HepG2 (cell line): ENCODE measurements around the gene TMEM218. TPM values are rescaled to one million over a fixed set of nuclear protein-coding genes. Genes with fewer than 3 reads are reported as not detected.
A peak's percentile ranks its signal among the peaks of the same experiment; 100 is the strongest.

ENCODE experiments used
- AGO1 ChIP-seq: fragments of 200-400 bp; formaldehyde crosslinking; IDR thresholded peaks from 2 replicates; pipeline ENCODE4 v1.6.1; 2017; ENCODE audit warnings: mild to moderate bottlenecking, low read depth, low read length, moderate library complexity; ENCODE audit not compliant: poor library complexity, severe bottlenecking
- CCAR2 ChIP-seq: fragments of 200-400 bp; formaldehyde crosslinking; optimal IDR thresholded peaks from 2 replicates; pipeline ENCODE3; 2018; ENCODE audit warnings: low read depth, mild to moderate bottlenecking, low read length, moderate library complexity
- FOXA3 ChIP-seq: IDR thresholded peaks from 2 replicates; pipeline ENCODE4 v1.6.1; 2016; ENCODE audit warnings: missing genetic modification reagents, missing compliant biosample characterization
- MED1 ChIP-seq: sonication (generic); formaldehyde crosslinking; IDR thresholded peaks from 2 replicates; pipeline ENCODE4 v1.4.0; 2020; ENCODE audit warnings: missing genetic modification reagents
- MED8 ChIP-seq: sonication (generic); formaldehyde crosslinking; IDR thresholded peaks from 2 replicates; pipeline ENCODE4 v1.8.1; 2023; ENCODE audit warnings: mild to moderate bottlenecking, missing genetic modification reagents; ENCODE audit not compliant: insufficient replicate concordance
- NR2F6 ChIP-seq, 2 experiments: IDR thresholded peaks; 2 replicates each; pipeline ENCODE4 v1.6.1; 2016; ENCODE audit warnings: antibody characterized with exemption in 1 of 2, mild to moderate bottlenecking in 1 of 2
- TBX2 ChIP-seq: sonication (generic); formaldehyde crosslinking; IDR thresholded peaks from 2 replicates; pipeline ENCODE4 v1.5.0; 2020; ENCODE audit warnings: missing genetic modification reagents, mild to moderate bottlenecking, borderline replicate concordance
- TCF7 ChIP-seq: sonication (generic); IDR thresholded peaks from 2 replicates; pipeline ENCODE4 v1.6.1; 2016; ENCODE audit warnings: antibody characterized with exemption, low read depth
- TGIF2 ChIP-seq: IDR thresholded peaks from 2 replicates; pipeline ENCODE4 v1.6.1; 2016; ENCODE audit warnings: control low read depth, missing compliant biosample characterization
- ZMYM4 ChIP-seq: sonication (generic); formaldehyde crosslinking; IDR thresholded peaks from 2 replicates; pipeline ENCODE4 v1.8.1; 2023; ENCODE audit warnings: mild to moderate bottlenecking, missing genetic modification reagents
- ZNF12 ChIP-seq: sonication (generic); formaldehyde crosslinking; IDR thresholded peaks from 2 replicates; pipeline ENCODE4 v1.5.0; 2020; ENCODE audit warnings: missing genetic modification reagents
- ZNF24 ChIP-seq: fragments of 450-650 bp; IDR thresholded peaks from 2 replicates; pipeline ENCODE4 v1.6.1; 2017; ENCODE audit warnings: antibody characterized with exemption, mild to moderate bottlenecking
- ZNF251 ChIP-seq: sonication (generic); formaldehyde crosslinking; IDR thresholded peaks from 2 replicates; pipeline ENCODE4 v1.9.0; 2021; ENCODE audit warnings: mild to moderate bottlenecking, missing genetic modification reagents
- ZNF446 ChIP-seq: sonication (generic); formaldehyde crosslinking; IDR thresholded peaks from 2 replicates; pipeline ENCODE4 v1.5.0; 2020; ENCODE audit warnings: mild to moderate bottlenecking, missing genetic modification reagents
- ZNF652 ChIP-seq: IDR thresholded peaks from 2 replicates; pipeline ENCODE4 v1.6.1; 2016; ENCODE audit warnings: low read depth, borderline replicate concordance
- ZNF703 ChIP-seq: sonication (generic); formaldehyde crosslinking; IDR thresholded peaks from 2 replicates; pipeline ENCODE4 v1.5.1; 2020; ENCODE audit warnings: missing genetic modification reagents, mild to moderate bottlenecking, moderate library complexity, borderline replicate concordance
- polyA plus RNA-seq, 8 experiments: library from polyadenylated mRNA; depleted of rRNA in 3 of 8; stranded (reverse) in 7 of 8; unstranded in 1 of 8; fragments of >200 nt; fragmentation: Illumina TruSeq in 4 of 8; extraction: Trizol in 4 of 8; gene quantifications; 2 replicates each; pipeline versions ENCODE4 v1.2.1 to v1.2.3, GENCODE V29; 2011 to 2016; ENCODE audit warnings: low read depth in 4 of 8, missing spikeins in 1 of 8, mixed read lengths in 1 of 8; ENCODE audit not compliant: insufficient read depth in 1 of 8
- total RNA-seq, 5 experiments: library from RNA; depleted of rRNA; stranded (reverse); fragments of >200 nt; fragmentation: Illumina TruSeq; extraction: Trizol; gene quantifications; 2 replicates each; pipeline ENCODE4 v1.2.3, GENCODE V29; 2016; ENCODE audit warnings: low read depth in 1 of 5
- TF ChIP-seq, protein P1 (sequence below): IDR thresholded peaks from 2 replicates; pipeline ENCODE4 v1.6.1; 2016; ENCODE audit warnings: low read depth, borderline replicate concordance
- TF ChIP-seq, protein P2 (sequence below): sonication (generic); formaldehyde crosslinking; IDR thresholded peaks from 2 replicates; pipeline ENCODE4 v1.4.0; 2020; ENCODE audit warnings: missing genetic modification reagents
- TF ChIP-seq, protein P3 (sequence below): sonication (generic); IDR thresholded peaks from 2 replicates; pipeline ENCODE4 v1.6.1; 2016; ENCODE audit warnings: low read depth, borderline replicate concordance
- TF ChIP-seq, protein P4 (sequence below): sonication (generic); formaldehyde crosslinking; conservative IDR thresholded peaks from 2 replicates; pipeline ENCODE4 v1.4.0; 2020; ENCODE audit warnings: missing genetic modification reagents
- TF ChIP-seq, protein P5 (sequence below): sonication (generic); formaldehyde crosslinking; conservative IDR thresholded peaks from 2 replicates; pipeline ENCODE4 v1.8.1; 2023; ENCODE audit warnings: missing genetic modification reagents
- TF ChIP-seq, protein P6 (sequence below): sonication (generic); formaldehyde crosslinking; IDR thresholded peaks from 2 replicates; pipeline ENCODE4 v1.4.0; 2020; ENCODE audit warnings: missing genetic modification reagents

TMEM218 gene
- total and polyA plus RNA-seq, 2 of the 13 experiments (the other 11 are each of a cell fraction or from before 2014, with no cell fraction given), result 11.8 to 14.0 TPM

DNA sequence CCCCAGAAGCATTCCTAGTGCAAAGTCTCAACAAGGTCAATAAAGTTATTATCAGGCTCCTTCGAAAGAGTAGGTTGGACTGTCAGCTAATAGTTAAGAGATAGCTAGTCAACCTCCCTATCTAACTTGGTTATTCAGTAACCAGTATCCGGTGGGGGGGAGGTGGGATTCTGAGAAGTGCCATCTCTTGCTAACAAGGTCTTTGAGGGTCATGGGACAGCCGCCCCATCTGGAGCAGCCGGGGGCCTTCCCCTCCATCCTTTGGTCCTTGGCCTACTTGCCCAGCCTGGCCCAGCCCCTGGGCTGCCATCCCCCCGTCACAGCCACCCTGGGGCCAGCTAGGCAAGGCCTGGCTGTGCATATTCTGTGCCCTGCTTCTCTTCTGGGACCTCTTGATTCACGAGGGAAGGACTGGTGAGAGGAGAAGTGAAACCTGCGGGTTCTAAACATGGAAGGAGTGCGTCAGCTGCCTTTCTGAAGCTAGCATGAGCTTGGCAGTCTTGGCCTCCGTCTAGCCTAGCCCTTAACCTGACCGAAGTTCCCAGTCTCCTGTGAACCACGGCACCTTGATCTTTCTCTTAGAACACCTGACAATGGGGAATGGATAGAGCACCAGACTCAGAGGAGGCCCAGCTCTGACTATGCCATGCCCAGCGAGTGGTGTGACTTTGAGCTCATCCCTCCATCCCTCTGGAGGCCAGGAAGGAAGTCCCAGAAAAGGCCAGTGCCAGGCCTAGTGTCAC is 39.0 kb downstream of the TMEM218 start (continued):
- TF ChIP-seq MED8 (CRISPR knock-in tag) (peak; percentile 36), TCF7 (no peak), ZNF446 (CRISPR knock-in tag) (no peak), TBX2 (CRISPR knock-in tag) (no peak), CCAR2 (no peak), ZMYM4 (CRISPR knock-in tag) (no peak), NR2F6 (IDR thresholded peaks at IDR 0.05) (no peak), NR2F6 (CRISPR knock-in tag; IDR thresholded peaks at IDR 0.05) (peak; percentile 48; the same call in 1 of the 2 replicates), ZNF24 (no peak), MED1 (CRISPR knock-in tag) (peak; percentile 3; the same call in 1 of the 2 replicates), ZNF251 (CRISPR knock-in tag) (no peak), FOXA3 (CRISPR knock-in tag) (peak; percentile 14; the same call in 1 of the 2 replicates), ZNF652 (CRISPR knock-in tag) (0 out of 2 replicates have a peak, but pooled peaks have one; percentile 23), AGO1 (no peak), ZNF703 (CRISPR knock-in tag) (no peak), TGIF2 (CRISPR knock-in tag) (no peak), ZNF12 (CRISPR knock-in tag) (no peak)
- TF ChIP-seq, protein P1, sequence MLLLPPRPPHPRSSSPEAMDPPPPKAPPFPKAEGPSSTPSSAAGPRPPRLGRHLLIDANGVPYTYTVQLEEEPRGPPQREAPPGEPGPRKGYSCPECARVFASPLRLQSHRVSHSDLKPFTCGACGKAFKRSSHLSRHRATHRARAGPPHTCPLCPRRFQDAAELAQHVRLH (CRISPR knock-in tag), result no peak
- TF ChIP-seq, protein P2, sequence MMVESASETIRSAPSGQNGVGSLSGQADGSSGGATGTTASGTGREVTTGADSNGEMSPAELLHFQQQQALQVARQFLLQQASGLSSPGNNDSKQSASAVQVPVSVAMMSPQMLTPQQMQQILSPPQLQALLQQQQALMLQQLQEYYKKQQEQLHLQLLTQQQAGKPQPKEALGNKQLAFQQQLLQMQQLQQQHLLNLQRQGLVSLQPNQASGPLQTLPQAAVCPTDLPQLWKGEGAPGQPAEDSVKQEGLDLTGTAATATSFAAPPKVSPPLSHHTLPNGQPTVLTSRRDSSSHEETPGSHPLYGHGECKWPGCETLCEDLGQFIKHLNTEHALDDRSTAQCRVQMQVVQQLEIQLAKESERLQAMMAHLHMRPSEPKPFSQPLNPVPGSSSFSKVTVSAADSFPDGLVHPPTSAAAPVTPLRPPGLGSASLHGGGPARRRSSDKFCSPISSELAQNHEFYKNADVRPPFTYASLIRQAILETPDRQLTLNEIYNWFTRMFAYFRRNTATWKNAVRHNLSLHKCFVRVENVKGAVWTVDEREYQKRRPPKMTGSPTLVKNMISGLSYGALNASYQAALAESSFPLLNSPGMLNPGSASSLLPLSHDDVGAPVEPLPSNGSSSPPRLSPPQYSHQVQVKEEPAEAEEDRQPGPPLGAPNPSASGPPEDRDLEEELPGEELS (CRISPR knock-in tag), result peak; percentile 56; the same call in 1 of the 2 replicates
- TF ChIP-seq, protein P3, sequence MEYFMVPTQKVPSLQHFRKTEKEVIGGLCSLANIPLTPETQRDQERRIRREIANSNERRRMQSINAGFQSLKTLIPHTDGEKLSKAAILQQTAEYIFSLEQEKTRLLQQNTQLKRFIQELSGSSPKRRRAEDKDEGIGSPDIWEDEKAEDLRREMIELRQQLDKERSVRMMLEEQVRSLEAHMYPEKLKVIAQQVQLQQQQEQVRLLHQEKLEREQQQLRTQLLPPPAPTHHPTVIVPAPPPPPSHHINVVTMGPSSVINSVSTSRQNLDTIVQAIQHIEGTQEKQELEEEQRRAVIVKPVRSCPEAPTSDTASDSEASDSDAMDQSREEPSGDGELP, result no peak
- TF ChIP-seq, protein P4, sequence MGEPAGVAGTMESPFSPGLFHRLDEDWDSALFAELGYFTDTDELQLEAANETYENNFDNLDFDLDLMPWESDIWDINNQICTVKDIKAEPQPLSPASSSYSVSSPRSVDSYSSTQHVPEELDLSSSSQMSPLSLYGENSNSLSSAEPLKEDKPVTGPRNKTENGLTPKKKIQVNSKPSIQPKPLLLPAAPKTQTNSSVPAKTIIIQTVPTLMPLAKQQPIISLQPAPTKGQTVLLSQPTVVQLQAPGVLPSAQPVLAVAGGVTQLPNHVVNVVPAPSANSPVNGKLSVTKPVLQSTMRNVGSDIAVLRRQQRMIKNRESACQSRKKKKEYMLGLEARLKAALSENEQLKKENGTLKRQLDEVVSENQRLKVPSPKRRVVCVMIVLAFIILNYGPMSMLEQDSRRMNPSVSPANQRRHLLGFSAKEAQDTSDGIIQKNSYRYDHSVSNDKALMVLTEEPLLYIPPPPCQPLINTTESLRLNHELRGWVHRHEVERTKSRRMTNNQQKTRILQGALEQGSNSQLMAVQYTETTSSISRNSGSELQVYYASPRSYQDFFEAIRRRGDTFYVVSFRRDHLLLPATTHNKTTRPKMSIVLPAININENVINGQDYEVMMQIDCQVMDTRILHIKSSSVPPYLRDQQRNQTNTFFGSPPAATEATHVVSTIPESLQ, result no peak
- TF ChIP-seq, protein P5, sequence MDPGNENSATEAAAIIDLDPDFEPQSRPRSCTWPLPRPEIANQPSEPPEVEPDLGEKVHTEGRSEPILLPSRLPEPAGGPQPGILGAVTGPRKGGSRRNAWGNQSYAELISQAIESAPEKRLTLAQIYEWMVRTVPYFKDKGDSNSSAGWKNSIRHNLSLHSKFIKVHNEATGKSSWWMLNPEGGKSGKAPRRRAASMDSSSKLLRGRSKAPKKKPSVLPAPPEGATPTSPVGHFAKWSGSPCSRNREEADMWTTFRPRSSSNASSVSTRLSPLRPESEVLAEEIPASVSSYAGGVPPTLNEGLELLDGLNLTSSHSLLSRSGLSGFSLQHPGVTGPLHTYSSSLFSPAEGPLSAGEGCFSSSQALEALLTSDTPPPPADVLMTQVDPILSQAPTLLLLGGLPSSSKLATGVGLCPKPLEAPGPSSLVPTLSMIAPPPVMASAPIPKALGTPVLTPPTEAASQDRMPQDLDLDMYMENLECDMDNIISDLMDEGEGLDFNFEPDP (CRISPR knock-in tag), result no peak
- TF ChIP-seq, protein P6, sequence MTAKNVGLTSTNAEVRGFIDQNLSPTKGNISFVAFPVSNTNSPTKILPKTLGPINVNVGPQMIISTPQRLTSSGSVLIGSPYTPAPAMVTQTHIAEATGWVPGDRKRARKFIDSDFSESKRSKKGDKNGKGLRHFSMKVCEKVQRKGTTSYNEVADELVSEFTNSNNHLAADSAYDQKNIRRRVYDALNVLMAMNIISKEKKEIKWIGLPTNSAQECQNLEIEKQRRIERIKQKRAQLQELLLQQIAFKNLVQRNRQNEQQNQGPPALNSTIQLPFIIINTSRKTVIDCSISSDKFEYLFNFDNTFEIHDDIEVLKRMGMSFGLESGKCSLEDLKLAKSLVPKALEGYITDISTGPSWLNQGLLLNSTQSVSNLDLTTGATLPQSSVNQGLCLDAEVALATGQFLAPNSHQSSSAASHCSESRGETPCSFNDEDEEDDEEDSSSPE (CRISPR knock-in tag), result no peak
